SKM-1 treated with dmso at 0.1 percent for 144 hours (cell line): Measurements from ENCODE around the gene ARHGEF19.
"Not testable (repeated sequence)": the region's sequence is repeated elsewhere in the genome, so short reads cannot be mapped to it uniquely, and the experiment has no call there.

Experiments
- DNase-seq: peaks from one replicate; lab custom pipeline; 2025; ENCODE audit not compliant: unreplicated experiment; lab: John Stamatoyannopoulos, UW

Gene ARHGEF19

GRCh38 chr1:16222716-16223115, 10.3 kb upstream of the ARHGEF19 start:
- DNase-seq, result not testable (repeated sequence)

- no peak for DNase-seq
Measured at GRCh38 chr1:16221499-16221898, 9.0 kb upstream of the ARHGEF19 start.

GRCh38 chr1:16219968-16220500, 7.6 kb upstream of the ARHGEF19 start:
- DNase-seq, result no peak

GRCh38 chr1:16218674-16219071, 6.2 kb upstream of the ARHGEF19 start:
- no peak for DNase-seq

GRCh38 chr1:16218014-16218673, 5.7 kb upstream of the ARHGEF19 start:
- DNase-seq, result no peak

- peak; percentile 89 for DNase-seq
Measured at GRCh38 chr1:16217061-16217785, 4.8 kb upstream of the ARHGEF19 start.

- DNase-seq, result no peak
Measured at GRCh38 chr1:16215882-16216753, 3.7 kb upstream of the ARHGEF19 start.

GRCh38 chr1:16215240-16215639, 2.8 kb upstream of the ARHGEF19 start:
- DNase-seq, result not testable (repeated sequence)

- DNase-seq, result not testable (repeated sequence)
Measured at GRCh38 chr1:16213544-16213943, 1.1 kb upstream of the ARHGEF19 start.

- no peak for DNase-seq
Measured at GRCh38 chr1:16213013-16213412, 561 bp upstream of the ARHGEF19 start.

- no peak for DNase-seq
Measured at GRCh38 chr1:16211824-16212223, 628 bp downstream of the ARHGEF19 start.

GRCh38 chr1:16210581-16210980, 1.9 kb downstream of the ARHGEF19 start:
- DNase-seq, result no peak

- no peak for DNase-seq
Measured at GRCh38 chr1:16209847-16210407, 2.5 kb downstream of the ARHGEF19 start.

- DNase-seq, result no peak
Measured at GRCh38 chr1:16209132-16209846, 3.2 kb downstream of the ARHGEF19 start.

GRCh38 chr1:16208270-16208987, 4.0 kb downstream of the ARHGEF19 start:
- DNase-seq, result no peak

- no peak for DNase-seq
Measured at GRCh38 chr1:16207318-16208269, 4.9 kb downstream of the ARHGEF19 start.

GRCh38 chr1:16206547-16207317, 5.7 kb downstream of the ARHGEF19 start:
- DNase-seq, result peak; percentile 98
